Stimulated activated CD4-positive, alpha-beta T cell treated with anti-CD3 and anti-CD28 coated beads, Interleukin-12 subunit alpha, Interleukin-12 subunit beta, amount 100 ng/mL, for 48 hours (primary cell): Measurements from ENCODE around the gene ZNF366.

ENCODE experiments used
- DNase-seq, 3 donors: peaks; one replicate each; pipeline ENCODE4 v3.0.0-alpha.2; 2020; ENCODE audit warnings: low read depth in 2 of 3, low spot score in 1 of 3

ZNF366 gene

DNA sequence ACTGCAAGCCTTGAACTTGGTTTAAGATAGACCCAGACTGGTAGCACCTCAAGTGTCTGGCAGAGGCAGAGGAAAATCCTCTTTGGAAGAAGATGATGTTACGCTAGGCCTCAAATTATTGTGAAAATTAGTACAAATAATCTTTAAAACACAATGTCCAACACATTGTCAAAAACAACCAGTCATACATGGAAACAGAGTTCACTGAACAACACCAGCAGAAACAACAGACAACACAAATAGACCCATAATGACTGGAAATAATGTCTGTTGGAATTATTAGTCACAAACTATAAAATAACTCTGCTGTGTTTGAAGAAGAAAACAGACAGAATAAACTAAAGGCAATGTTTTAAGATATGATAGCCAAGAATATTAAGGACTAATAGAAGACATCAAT lies 15.4 kb upstream of the ZNF366 start:
- DNase-seq = no peak

DNA sequence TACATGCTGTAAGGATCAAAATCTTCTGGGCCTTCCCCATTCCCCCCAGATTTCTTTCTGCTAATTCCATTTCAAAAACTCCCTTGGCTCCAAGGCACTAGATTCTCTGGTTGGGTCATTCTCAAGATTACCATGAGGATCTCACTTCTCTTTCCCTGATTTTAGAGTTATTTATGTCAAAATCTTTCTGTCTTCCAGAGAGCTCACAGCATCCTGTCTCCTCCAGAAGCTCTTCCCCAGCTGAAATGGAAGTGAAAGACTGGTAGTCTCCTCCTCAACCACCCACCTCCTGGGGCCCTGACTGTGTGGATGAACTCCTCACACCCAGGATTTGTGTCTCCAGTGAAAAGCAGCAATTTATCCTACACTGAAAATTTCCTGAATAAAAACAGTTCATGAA lies 11.9 kb upstream of the ZNF366 start:
- no peak for DNase-seq

DNA sequence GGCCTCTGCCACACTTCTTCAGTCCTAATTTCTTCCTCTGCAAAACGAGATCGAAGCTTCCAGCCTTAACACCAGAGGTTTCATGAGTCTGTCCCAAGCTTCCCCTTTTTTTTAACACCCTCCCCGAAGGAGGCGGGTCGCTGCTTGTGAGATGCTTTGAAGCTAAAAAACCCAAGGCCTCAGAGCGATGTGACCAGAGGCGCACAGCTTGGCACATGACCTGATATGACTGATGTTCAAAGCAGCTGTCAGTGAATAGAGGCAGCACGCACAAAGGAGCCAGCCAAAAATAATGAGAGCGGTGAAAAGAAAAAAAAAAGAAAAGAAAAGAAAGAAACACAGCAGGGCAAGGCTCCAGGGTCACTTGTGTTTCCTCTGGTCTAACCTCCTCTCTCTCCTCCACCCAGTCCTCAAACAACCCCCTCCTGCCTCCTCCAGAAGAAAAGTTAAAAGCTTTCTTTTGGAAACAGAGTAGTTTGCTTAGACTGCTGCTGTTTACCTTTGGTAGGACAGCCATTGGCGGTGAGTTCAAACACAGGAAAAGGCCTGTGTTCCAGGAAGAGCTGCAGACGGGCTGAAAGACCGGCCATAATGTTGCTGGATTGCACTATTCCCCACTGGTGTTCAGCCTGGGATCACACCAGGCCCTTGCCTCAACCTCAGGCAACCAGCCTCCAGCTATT lies 10.9 kb upstream of the ZNF366 start:
- no peak for DNase-seq

DNA sequence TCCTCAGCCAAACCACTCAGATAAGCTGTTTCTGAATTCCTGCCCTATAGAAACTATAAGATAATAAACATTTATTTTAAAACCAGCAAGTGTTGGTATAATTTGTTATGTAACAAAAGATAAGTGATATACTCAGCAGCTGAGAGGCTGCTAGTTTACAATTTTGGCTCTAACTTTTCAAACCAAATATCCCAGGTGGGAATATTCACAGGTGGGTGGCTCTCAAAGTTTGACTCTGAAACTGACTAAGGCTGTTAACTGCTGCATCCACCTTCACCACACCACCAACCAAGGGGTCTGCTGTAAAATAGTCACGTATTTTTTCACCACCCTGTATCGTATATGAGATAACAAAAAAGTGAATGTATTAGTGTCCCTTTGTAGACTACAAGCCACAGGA lies 9.7 kb upstream of the ZNF366 start:
- DNase-seq = no peak

DNA sequence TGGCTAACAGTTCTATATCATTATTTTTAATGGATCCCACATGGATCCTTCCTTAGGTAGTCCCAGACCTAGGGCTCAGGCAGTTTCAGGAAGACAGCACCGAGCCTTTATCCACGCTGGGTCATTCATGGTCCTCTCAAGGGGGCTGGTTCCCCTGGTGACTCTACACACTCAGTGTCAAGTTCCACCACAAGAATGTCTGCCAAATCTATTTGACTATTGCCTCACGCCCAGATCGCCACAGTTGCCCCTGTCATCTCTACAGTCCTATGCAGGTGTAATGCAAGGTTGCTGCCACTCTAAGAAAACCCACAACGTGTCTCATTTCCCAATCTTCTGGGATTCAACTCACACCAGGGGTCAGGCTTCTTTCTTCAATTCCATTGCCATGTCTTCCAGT lies 8.0 kb upstream of the ZNF366 start:
- no peak for DNase-seq

DNA sequence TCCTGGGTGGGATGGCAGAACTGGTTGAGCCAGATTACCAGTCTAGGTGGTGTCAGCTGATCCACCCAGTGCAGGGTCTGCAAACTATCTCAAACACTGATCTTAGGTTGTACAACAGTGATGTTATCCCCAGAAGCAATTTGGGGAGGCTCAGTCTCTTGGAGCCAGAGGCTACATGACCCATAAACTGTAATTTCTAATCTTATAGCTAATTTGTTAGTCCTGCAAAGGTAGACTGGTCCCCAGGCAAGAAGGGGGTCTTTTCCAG lies 5.3 kb upstream of the ZNF366 start:
- no peak for DNase-seq

DNA sequence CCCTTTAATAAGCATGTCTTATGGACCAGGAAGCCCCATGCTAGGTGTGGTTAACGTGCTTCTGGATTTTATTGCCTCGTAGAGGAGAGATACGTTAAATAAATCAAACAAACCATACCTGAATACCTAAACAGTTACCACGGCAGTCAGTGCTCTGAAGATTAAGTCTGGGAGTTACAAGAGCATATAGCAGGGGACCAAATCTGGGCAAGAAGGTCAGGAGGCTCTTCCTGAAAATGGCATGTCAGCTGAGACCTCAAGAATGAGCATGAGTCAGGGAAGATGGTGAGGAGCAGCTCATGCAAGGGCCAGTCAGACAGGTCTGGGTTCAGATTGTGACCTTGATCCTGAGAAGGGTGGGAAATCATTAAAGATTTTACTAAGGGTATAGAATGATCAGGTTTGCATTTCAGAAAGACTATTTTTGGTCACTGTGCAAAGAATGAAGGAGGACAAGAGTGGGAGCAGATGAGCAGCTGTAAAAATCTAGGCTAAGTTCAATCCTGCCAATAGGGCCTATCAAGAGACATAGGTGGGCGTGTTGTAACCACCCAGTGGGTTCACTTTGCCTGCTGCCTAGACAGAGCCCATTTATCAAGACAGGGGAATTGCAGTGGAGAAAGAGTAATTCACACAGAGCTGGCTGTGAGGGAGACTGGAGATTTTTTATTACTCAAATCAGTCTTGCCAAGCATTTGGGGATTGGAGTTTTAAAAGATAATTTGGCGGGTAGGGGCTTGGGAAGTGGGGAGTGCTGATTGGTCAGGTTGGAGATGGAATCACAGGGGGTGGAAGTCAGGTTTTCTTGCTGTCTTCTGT lies 4.8 kb upstream of the ZNF366 start:
- no peak for DNase-seq

DNA sequence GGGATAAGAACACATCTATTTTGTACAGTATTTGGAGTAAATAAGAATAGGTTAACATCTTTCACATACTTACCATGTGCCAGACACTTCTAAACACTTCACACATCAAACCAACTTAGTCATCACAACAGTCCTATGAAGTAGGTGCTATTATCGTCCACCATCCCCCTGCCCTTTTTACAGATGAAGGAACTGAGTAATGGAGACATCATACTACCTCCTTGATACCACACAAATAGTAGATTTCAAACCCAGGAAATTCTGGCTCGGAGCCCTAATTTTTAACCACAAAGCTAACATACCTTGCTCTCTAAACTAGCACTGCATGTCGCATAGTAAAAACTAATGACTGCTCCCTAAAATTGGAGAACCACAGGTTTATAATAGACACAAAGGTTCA lies 4.2 kb upstream of the ZNF366 start:
- no peak for DNase-seq

DNA sequence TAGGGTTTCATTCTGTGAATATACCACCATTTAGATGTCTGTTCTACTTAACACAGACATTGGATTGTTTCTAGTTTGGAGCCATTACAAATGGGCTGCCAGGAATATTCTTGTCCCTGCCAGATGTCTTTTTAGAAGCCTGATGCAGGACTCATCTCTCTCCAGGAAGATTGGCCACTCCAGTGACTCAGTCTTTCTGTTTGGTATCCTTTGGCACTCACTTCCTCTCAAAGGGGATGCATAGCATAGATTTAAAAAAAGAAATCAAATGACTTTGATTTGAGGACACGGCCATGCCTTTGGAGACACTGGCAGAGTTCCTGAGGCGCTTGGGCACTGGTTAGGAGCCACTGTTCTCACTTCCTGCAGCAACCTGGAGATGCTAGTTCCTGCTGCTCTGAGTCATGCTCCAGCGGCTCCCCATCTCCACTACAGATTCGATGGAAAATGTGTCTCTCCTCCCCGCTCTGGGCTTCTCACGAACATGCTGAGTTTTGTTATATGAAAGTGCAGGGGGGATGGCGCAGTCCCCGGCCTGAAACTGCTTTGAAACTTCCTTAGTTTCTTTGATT lies 3.5 kb upstream of the ZNF366 start:
- DNase-seq = no peak

DNA sequence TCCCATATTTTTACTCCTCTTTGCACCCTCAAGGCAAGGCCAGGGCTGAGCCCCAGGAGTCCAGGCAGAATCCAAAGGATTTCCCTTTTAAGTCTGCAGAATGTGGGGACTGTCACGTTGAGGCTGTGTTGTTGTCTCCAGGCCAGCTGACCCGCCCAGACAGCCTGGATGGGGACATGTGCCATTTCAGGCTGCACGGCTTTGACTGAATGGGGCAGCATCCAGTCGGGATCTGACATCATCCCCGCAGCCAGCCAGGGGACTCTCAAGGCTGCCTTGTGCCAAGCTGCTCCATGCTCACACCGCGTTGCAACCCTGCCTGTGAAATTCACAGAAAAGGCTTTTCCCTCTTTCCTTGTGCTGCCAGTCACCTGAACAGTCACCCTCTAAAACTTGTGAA lies 2.2 kb upstream of the ZNF366 start:
- DNase-seq = no peak

DNA sequence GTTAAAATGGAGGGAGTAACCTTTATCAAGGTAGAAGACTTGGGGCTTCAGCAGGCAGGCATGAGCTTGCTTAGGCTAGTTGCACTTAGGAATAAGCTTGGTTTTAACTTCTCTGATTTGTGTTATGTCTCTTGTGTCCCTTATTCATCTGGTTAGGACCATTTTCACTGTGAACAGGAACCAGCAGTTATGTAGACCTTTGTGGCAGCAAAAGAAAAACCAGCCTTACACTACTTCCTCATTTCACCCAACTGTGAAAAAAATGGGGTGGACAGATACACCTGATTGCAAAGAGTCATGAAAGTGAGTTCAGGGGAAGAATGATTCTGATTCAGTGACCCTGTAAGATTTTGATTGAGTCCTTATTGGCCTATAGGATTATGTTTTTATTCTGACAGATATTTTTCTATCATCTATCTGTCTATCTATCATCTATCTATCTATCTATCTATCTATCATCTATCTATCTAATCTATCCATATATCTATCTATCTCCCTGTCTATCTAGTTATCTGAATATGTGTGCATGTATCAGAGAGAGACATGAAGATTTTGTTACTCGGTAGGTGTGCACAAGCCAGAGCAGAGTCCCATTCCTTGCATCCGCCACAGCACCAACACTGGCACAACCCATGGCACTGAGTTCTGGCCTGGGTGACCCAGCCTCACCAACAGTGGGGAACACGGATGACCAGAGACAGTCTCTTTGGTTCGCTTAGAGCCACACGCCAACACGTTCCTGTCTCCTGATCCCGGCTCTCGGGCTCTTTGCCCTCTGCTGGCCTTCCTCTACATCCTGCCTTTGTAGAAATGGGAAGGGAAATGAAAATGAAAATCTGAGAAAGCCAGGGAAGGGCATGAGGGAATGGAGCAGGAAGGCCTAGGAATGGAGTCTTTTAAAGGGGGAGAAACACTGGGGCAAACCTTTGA lies 1.3 kb upstream of the ZNF366 start:
- DNase-seq = no peak

DNA sequence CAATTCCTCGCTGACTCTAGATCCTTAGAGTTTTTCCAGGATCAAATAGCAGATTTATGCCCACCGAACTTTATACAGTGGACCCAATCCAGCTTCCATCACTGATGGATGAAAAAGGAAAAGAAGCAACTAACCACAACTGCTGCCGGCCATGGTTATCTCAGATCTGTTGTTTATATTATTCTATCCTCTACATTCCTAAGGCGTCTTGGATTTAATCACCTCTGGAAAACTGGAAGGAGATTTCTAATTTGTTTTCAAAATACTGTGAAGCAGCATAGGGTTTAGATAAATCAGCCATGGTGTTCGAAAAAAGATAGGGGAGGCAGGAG lies 663 bp upstream of the ZNF366 start:
- DNase-seq = no peak

DNA sequence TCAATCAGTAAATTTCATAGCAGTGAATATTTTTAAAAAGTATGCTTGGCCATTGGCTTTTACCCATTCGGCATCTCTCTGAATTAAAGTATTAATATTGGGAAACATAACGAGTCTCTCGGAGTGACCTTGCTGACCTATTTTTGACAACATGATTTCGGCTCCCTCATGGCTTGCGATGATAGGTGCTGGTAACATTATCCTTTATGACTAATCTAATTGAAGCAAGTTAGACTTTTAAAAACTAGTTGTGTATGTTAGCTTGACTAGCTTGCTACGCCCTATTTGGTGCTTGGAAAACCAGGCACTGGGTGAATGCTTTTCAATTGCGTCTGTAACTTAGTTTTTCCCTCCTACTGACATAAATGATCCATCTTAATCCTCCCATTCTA lies 1.1 kb downstream of the ZNF366 start:
- DNase-seq = no peak

DNA sequence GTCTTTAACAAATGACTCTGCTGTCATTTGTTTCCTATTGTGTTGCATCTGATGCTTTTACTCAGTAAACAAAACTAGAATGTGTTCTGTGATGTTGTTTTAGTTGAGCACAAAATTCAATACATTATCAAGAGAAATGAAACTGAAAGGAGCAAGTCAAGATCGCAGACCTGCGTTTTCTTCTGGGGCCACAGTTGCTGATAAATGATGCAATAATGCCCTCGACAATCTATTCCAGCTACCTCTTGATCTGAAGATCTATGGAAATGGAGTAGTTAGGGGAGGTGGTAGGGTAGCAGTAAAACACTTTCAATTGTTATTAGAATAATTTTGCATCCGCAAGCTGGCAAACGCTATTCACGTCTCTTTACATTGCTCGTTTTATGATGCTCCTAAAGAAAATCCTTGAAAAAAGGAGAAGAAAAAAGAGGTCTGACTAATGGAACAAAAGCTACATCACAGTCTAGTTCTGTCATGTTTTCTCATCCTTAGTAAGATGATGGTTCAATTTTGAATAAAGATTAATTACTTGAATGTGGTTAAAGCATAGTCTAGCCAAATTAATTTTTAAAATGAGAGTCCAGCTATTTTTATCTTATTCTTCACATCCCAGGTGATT lies 1.6 kb downstream of the ZNF366 start:
- DNase-seq = no peak

DNA sequence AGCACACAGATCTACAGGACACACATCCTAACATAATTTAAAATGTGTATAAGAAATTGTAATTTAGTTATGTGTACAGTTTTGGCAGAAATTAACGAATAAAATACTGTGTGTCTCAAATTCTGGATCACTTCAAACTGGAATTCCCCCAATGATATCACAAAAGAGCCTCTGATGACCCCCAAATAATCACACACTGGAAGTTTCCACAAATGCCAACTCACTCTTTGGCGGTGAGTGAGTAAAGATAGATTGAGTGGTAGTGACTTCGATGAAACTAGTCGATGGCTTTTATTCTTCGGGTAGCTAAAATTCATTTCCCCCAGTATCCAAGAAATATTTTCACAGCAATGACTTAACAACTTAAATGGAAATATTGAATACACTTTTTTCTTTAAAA lies 2.2 kb downstream of the ZNF366 start:
- no peak for DNase-seq

DNA sequence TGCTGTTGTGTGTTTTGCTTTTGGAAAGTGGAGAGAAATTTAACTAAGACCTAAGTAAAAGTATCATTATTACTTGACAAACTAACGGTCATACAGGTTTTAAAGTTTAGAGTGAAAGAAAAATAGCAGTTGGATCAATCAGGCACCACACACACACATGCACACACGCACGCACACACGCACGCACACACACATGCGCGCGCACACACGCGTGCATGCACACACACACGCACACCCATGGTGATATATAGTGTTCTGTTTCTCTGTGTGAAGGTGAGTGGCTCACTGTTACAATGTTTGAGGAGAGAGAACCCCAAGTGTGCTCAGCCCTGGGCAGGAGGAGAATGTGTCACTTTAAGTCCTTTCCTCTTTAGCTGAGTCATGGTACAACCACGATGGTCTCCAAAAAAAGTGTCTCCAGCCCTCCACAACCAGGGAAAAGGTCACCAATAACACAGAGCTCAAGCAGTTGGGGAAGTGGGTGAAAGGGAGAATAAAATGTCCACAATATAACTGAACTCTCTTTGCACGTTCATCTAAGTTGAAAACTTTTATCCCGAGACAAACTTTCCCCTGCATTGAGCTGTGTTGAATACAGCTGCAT lies 3.2 kb downstream of the ZNF366 start:
- no peak for DNase-seq

DNA sequence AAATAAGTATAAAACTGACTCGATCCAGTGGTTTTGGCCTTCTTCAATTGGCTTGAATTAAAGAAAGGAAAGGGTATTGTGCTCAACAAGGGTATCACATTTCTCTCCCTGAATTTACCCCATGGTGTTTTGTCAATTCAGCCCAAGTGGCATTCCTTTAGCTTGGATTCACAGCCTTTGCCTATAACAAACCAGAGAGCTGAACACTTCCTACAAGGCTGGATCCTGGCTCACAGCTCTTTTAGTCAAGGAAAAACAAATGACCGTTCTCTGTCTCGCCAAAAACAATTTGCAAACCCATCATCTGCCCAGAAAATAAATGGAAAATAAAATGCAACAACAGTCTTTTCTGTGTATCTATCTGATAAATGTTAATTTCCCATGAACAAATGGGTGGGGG lies 5.7 kb downstream of the ZNF366 start:
- DNase-seq = no peak

DNA sequence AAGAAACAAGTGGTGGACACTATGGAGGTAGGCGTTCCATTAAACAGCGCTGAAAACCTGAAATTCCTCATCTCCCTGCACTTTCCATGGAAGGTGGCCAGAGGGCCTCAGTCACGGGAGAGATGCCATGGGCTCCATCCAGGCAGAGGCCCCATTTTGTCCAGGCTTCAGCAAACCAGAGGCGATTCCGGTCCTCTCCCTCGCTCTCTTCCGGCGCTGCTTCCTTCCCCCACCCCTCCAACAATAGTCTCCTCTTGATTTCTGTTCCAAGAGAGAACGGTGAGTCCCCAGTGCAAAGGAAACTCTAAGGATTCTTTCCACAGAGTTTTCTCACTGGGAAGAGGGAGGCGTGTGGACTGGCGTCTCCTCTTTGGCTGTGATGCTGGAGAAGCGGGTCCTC lies 7.5 kb downstream of the ZNF366 start:
- no peak for DNase-seq

DNA sequence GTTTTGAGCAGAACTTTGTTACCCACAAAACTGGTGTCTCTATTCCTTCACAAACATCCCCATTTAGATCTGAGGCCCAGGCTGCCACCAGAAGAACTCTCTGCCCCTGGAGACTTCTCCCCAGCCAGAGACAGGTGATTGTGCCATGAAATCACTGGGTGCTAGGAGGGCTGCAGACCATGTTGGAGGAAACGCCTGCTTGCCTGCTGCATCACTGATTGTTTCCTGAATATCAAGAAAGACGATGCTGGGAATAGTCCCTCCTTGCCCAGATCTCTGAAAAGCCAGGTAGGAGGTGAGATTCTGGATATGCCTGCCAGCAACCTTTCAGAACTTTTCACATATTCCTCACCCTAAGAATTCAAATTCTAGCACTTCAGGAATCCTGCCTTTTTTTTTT lies 8.1 kb downstream of the ZNF366 start:
- no peak for DNase-seq

DNA sequence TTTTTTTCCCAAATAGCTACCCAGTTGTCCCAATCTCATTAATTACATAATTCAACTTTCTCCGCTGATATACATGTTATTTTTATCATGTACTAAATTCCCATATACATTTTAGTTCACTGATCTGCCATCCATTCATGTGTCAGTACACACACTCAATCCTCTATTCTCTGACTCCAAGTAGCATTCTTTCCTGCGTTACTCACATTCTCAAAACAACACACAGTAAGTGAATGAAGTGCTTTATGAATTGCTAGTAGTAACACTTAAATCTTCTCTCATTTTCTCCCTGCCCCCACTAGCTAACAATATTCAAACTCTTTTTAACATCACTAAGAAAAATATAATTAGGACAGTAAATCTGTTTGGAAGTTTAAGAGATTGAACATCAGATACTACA lies 8.9 kb downstream of the ZNF366 start:
- DNase-seq = no peak

DNA sequence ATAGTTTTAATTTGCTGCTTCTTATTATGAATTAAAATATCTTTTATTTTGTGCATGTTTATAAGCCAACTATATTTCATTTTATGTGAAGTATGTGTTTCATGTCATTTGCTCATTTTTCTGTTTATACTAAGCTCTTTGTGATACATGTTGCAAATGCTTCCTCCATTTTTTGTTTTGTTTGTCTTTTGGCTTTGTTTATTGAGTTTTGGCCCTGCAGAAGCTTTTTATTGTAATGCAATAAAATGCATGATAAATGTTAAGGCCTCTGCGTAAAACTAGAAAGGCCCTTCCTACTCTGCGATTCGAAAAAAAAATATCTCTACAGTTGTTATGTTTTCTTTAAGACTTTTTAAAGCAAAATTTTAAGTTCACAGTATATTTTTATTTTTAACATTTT lies 9.4 kb downstream of the ZNF366 start:
- no peak for DNase-seq
